ENCODE results near the gene AGBL1.
A peak's percentile ranks its signal among the peaks of the same experiment; 100 is the strongest.

The AGBL1 gene

DNA sequence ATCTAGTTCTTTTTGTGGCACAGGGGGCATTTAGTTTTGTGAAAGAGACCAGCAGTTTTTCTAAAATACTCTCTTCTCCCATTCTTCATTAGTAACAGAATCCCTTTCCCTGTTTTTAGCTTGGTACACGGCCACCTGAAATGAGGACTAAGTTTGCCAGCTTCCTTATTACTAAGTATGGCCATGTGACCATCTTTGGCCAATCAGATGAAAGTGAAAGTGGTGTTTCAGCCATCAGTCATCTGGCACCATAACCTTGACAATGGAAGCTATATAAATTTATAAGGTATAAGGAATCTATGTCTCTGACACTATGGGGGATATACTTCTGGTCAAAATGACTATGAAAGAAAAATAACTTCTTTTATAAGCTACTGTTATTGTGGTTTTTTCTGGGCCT lies 570.4 kb downstream of the AGBL1 start:
- Mint-ChIP-seq H3K27ac (ENCODE audit: low read depth) (no peak overlapping the region), H3K27me3 (no peaks in the 10 kb centered on the region), H3K9me3 (peaks cover 5% of the 10 kb centered on the region), H3K36me3 (ENCODE audit: insufficient read depth) (peaks cover 1% of the 10 kb centered on the region), H3K4me1 (peaks cover 39% of the 10 kb centered on the region), H3K4me3 (no peak overlapping the region)
- ATAC-seq (replicated peaks; ENCODE audit: extremely low read depth, poor library complexity, severe bottlenecking) (no peak), DNase-seq (ENCODE audit: low spot score in 2 of 2) (no peak)

DNA sequence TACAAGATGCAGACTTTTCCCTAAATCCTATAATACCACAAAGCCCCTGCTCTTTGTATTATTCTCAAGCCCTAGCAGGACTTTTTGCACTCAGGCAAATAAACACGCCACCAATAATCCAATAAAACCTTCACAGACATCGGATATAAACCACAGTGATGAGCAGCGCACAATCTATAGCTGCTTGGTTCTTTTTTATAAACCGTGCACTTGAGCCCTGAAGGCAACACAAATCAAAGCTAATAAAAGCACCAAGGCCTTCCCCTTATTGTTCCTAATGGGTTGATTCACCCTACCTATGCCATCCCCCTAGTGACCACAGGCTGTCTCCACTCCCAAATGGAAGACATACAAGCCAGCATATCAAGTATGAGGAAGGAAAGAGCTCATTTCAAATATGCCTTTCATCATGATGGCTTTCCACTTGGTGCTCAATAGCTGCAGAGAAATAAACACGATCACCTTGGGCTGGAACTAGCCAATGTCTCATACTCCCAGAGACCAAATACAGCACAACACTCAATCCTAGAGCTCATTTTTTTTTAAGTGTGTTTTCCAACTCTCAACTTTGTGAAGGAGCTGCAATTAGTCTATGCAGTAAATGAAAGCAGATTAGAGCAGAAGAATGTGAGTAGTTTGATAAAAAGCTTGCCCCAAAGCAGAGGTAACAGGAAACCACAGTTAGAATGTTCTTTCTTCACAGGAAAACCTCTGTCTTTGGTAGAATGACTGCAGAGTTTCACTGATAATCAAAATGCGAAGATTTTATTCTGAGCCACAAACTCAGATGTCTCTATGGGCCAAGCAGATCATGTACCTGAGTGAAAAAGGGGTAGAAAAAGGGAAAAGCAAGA lies 573.9 kb downstream of the AGBL1 start:
- Mint-ChIP-seq H3K36me3 (ENCODE audit: insufficient read depth) (peaks cover 1% of the 10 kb centered on the region), H3K27me3 (no peaks in the 10 kb centered on the region), H3K4me3 (peak overlapping the region; percentile 69), H3K9me3 (peaks cover 5% of the 10 kb centered on the region), H3K27ac (ENCODE audit: low read depth) (peak overlapping the region; percentile 63), H3K4me1 (peaks cover 56% of the 10 kb centered on the region)
- ATAC-seq (replicated peaks; ENCODE audit: extremely low read depth, poor library complexity, severe bottlenecking) (peak; percentile 82), DNase-seq (ENCODE audit: low spot score in 2 of 2) (no peak)

DNA sequence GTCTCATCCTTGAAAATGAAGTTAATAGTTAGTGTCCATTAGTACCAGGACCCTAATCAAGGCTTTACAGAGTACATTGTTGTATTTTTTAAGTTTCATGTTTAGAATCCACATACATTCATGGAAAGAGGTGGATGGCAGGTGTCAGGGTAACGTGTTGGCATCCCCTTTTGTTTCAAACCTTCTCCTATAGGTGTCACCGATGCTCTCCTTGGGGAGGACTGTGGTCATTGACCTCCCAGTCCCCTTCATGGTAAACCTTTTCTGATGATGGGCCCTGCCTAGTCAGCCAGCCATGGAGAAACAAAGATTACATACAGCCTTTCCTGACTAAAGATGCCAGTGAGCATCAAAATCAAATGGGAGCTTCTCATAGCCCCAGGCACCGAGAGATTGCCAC lies 574.8 kb downstream of the AGBL1 start:
- peak overlapping the region; percentile 69 for H3K4me3 Mint-ChIP-seq
- no peak overlapping the region for H3K27ac Mint-ChIP-seq (ENCODE audit: low read depth)
- peaks cover 56% of the 10 kb centered on the region for H3K4me1 Mint-ChIP-seq
- DNase-seq (ENCODE audit: low spot score in 2 of 2) (no peak), ATAC-seq (replicated peaks; ENCODE audit: extremely low read depth, poor library complexity, severe bottlenecking) (no peak)
- H3K36me3 Mint-ChIP-seq (ENCODE audit: insufficient read depth), result peaks cover 1% of the 10 kb centered on the region
- H3K27me3 Mint-ChIP-seq, result no peaks in the 10 kb centered on the region
- peaks cover 5% of the 10 kb centered on the region for H3K9me3 Mint-ChIP-seq

DNA sequence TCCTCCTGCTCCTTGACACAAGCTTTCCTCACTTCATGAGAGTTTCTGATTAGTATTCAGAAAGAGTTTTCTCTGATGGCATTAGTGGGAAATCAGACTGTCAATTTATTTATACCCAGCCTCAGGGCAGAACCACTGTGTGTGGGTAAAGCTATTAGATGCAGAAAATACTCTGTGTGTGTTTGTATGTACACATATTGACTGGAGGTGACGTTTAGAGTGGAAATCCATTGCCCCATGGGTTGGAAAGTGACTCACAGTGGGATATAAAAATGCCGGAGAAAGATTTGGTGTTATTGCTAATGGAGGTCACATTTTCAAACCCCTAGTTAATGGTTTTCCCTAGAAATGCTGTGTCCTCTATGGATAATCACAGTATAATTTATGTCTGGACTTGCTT lies 577.6 kb downstream of the AGBL1 start:
- ATAC-seq (replicated peaks; ENCODE audit: extremely low read depth, poor library complexity, severe bottlenecking), result no peak
- no peak for DNase-seq (ENCODE audit: low spot score in 2 of 2)
- Mint-ChIP-seq H3K4me3 (no peak overlapping the region), H3K9me3 (no peaks in the 10 kb centered on the region), H3K4me1 (peaks cover 40% of the 10 kb centered on the region), H3K27me3 (no peaks in the 10 kb centered on the region), H3K36me3 (ENCODE audit: insufficient read depth) (peaks cover 1% of the 10 kb centered on the region), H3K27ac (ENCODE audit: low read depth) (no peak overlapping the region)

DNA sequence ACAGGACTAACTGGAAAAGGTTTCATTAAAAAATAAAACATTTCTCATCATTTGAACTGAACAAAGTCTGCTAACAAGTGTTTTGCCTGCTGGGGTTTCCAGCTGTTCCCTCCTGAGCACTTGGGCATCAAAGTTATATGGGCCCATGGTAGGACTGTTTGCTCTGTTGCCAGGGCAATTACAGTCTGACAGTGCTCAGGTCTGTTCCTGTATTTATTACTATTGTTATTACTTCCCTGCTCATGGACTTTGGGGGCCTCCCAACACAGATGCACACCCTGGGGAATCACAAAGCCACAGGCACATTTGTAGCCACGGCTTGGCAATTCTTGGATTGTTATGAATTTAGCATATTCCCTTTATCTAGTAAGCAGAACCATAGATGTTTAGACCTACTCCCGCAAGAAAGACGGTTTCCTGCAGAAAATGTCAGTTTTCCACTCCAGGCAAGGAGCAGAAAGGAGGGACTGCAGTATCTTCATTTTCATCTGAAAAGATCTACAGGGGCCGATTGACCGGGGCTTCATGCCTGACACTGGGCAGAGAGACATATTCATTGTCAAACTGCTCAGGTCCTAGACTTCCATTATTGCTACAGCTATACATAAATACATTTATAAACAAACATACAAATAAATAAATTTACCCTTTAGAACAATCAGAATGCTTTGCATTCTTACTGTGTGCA lies 580.2 kb downstream of the AGBL1 start:
- ATAC-seq (replicated peaks; ENCODE audit: extremely low read depth, poor library complexity, severe bottlenecking), result no peak
- Mint-ChIP-seq H3K4me1 (peaks cover 24% of the 10 kb centered on the region), H3K36me3 (ENCODE audit: insufficient read depth) (no peaks in the 10 kb centered on the region), H3K27ac (ENCODE audit: low read depth) (no peak overlapping the region), H3K9me3 (no peaks in the 10 kb centered on the region), H3K27me3 (no peaks in the 10 kb centered on the region), H3K4me3 (no peak overlapping the region)
- DNase-seq (ENCODE audit: low spot score in 2 of 2), result no peak

DNA sequence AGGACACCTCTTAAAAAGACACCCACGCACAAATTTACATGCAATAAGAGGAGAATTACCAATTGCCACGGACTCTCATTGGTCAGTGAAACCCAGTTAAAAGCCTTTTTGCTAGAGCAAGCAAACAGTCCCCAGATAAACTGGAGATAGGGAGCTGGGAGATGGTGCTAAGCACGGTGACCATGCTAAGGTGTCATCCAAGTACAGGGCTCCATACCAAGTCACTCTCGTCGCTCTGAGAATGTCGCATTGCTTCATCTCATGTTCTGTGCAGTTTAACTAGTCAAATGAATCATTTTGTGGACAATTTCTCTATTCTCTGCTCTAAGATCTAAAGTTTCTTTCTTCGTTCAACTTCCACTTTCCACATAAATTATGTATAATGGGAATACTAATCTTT lies 581.9 kb downstream of the AGBL1 start:
- Mint-ChIP-seq H3K4me3 (no peak overlapping the region), H3K27ac (ENCODE audit: low read depth) (no peak overlapping the region), H3K36me3 (ENCODE audit: insufficient read depth) (no peaks in the 10 kb centered on the region), H3K4me1 (peaks cover 12% of the 10 kb centered on the region), H3K27me3 (no peaks in the 10 kb centered on the region), H3K9me3 (no peaks in the 10 kb centered on the region)
- ATAC-seq (replicated peaks; ENCODE audit: extremely low read depth, poor library complexity, severe bottlenecking) (no peak), DNase-seq (ENCODE audit: low spot score in 2 of 2) (no peak)

DNA sequence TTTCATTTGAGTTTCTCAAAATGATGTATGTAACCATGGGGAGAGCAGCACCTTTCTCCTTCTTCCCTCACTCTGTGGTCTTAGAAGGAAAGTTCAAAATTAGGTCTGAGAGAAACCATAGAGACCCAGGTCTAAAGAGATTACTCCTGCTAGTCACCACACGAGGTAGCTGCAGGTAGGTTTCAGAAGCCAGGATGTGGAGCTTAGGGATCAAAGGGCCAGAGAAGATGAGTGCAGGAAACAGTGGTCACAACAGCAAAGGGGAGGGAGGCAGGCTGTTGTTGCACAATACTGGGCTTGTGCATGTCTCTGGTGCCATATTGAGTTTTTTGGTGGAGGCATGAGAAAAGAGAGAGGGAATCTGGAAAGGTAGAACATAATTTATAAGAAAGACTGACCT lies 583.6 kb downstream of the AGBL1 start:
- Mint-ChIP-seq H3K9me3 (no peaks in the 10 kb centered on the region), H3K27me3 (no peaks in the 10 kb centered on the region), H3K4me3 (no peak overlapping the region), H3K27ac (ENCODE audit: low read depth) (no peak overlapping the region), H3K36me3 (ENCODE audit: insufficient read depth) (no peaks in the 10 kb centered on the region), H3K4me1 (peaks cover 6% of the 10 kb centered on the region)
- DNase-seq (ENCODE audit: low spot score in 2 of 2) (no peak), ATAC-seq (replicated peaks; ENCODE audit: extremely low read depth, poor library complexity, severe bottlenecking) (no peak)

DNA sequence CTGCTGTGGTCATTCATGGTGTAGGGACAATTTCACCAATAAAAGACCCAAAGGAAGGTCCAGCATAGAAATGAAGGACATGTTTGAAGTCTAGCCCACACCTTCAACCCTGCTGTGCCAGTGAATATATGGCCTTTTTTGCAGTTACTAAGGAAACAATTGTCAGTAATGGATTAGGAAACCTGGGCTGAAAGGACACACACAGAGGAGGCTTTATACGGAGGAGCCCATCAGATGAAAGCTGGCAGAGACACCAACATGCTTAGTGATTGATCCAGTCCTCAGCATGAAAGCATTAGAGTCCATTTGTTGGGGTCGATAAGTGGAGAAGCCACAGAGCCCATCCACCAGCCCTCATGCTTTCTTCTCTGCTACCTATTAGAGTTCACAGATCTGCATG lies 584.3 kb downstream of the AGBL1 start:
- no peaks in the 10 kb centered on the region for H3K9me3 Mint-ChIP-seq
- no peak overlapping the region for H3K4me3 Mint-ChIP-seq
- H3K27me3 Mint-ChIP-seq, result no peaks in the 10 kb centered on the region
- H3K4me1 Mint-ChIP-seq, result peaks cover 6% of the 10 kb centered on the region
- no peaks in the 10 kb centered on the region for H3K36me3 Mint-ChIP-seq (ENCODE audit: insufficient read depth)
- DNase-seq (ENCODE audit: low spot score in 2 of 2), result no peak
- ATAC-seq (replicated peaks; ENCODE audit: extremely low read depth, poor library complexity, severe bottlenecking), result no peak
- no peak overlapping the region for H3K27ac Mint-ChIP-seq (ENCODE audit: low read depth)

DNA sequence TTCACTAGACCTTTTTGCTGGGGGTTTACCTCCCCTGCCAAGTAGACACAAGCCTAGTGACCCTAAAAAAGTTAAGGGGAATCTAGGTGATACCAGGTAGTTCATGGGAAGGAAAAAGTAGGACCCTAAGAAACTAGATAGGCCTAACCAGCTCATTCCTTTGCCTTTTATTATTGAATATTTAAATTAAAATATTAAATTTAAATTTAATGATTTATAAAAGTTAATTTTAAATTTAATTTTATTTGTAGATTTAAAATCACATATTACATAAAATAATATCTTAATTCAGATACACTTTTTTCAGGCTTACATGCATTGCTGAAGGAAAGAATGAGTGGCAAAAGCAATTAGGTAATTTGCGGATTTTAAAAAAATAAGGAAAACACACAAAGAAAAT lies 584.9 kb downstream of the AGBL1 start:
- no peaks in the 10 kb centered on the region for H3K9me3 Mint-ChIP-seq
- DNase-seq (ENCODE audit: low spot score in 2 of 2), result no peak
- no peaks in the 10 kb centered on the region for H3K36me3 Mint-ChIP-seq (ENCODE audit: insufficient read depth)

DNA sequence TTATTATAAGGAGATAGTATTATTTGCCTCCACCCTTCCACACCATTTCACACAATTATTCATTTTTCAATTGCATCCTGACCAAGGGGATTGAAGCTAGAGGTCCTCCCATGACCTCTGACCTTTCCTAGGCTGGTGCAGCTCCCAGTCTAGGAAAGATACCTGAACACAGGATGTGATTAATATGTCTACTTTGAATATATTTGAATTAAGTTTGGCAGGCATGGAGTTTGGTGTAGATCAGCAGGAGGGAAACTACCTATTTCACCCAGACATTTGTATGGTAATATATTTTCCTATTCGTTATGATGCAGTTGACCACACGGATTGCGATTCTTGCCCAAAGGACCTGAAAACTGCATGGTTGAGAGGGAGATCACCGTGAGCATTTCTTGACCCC lies 596.3 kb downstream of the AGBL1 start:
- Mint-ChIP-seq H3K27ac (ENCODE audit: low read depth) (no peak overlapping the region), H3K4me3 (no peak overlapping the region), H3K4me1 (no peaks in the 10 kb centered on the region), H3K36me3 (ENCODE audit: insufficient read depth) (no peaks in the 10 kb centered on the region), H3K27me3 (peaks cover 7% of the 10 kb centered on the region), H3K9me3 (no peaks in the 10 kb centered on the region)
- no peak for ATAC-seq (replicated peaks; ENCODE audit: extremely low read depth, poor library complexity, severe bottlenecking)
- DNase-seq (ENCODE audit: low spot score in 2 of 2), result no peak

More for the DNA sequence above, 584.9 kb downstream of the AGBL1 start:
- Mint-ChIP-seq H3K27me3 (no peaks in the 10 kb centered on the region), H3K4me1 (peaks cover 6% of the 10 kb centered on the region), H3K4me3 (no peak overlapping the region), H3K27ac (ENCODE audit: low read depth) (no peak overlapping the region)
- no peak for ATAC-seq (replicated peaks; ENCODE audit: extremely low read depth, poor library complexity, severe bottlenecking)

DNA sequence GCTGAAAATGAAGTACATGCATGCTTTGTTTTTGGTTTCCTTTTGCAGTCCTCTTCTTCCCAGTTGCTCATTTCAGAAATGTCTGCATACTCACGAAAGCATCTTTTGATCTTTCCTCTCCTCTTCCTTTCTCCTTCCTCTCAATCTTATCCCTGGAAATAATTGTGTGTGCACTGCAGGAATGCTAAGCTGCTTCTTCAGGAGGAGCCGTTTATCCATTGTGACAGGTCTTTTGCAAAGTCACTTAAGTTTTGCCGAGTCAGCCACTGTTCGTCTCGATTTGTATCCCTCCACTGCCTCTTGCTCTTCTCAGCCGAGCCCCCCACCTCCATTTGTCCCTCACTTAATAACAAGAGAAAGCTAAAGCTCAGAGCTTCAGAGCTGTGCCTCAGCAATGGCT lies 597.6 kb downstream of the AGBL1 start:
- Mint-ChIP-seq H3K4me1 (no peaks in the 10 kb centered on the region), H3K4me3 (no peak overlapping the region), H3K36me3 (ENCODE audit: insufficient read depth) (no peaks in the 10 kb centered on the region), H3K27ac (ENCODE audit: low read depth) (no peak overlapping the region), H3K27me3 (peaks cover 12% of the 10 kb centered on the region), H3K9me3 (no peaks in the 10 kb centered on the region)
- no peak for ATAC-seq (replicated peaks; ENCODE audit: extremely low read depth, poor library complexity, severe bottlenecking)
- no peak for DNase-seq (ENCODE audit: low spot score in 2 of 2)

DNA sequence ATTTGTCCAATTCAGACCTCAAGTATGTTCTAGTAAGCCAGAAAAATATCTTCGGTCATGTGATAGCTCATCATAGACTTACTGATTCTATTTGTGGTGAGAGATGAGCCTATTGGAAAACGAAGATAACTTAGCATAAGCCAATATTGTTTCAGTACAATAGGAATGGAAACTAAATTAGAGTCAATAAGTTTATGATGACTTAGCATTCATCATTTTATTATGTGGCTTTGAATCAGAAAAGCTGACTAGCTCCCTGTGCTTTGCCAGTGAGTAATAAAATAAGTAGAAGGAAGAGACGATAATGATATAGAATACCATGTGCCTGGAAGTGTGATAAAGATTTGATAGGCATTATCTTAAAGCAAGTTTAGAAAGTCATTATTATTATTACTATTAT lies 605.6 kb downstream of the AGBL1 start:
- no peak overlapping the region for H3K4me3 Mint-ChIP-seq
- H3K4me1 Mint-ChIP-seq, result no peaks in the 10 kb centered on the region
- H3K9me3 Mint-ChIP-seq, result no peaks in the 10 kb centered on the region
- peaks cover 19% of the 10 kb centered on the region for H3K27me3 Mint-ChIP-seq
- no peak overlapping the region for H3K27ac Mint-ChIP-seq (ENCODE audit: low read depth)
- no peaks in the 10 kb centered on the region for H3K36me3 Mint-ChIP-seq (ENCODE audit: insufficient read depth)
- ATAC-seq (replicated peaks; ENCODE audit: extremely low read depth, poor library complexity, severe bottlenecking), result no peak
- no peak for DNase-seq (ENCODE audit: low spot score in 2 of 2)

DNA sequence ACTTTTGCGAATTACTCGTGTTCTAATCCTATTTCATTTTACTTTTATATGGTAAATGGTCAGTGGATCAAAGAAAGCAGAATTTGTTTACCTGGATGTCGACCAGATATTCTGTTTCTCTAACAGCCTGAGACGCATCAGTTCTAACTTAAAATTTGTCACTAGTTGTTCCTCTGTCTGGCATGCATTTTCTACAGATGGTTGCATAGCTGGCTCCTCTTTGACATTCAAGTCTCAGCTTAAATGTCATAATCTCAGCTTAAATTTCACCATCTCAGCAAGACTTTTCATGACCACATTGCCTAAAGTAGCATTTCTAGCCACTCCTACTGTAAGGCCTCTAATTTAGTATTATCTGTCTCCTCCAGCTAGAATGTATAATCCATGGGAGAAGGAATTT lies 609.3 kb downstream of the AGBL1 start:
- Mint-ChIP-seq H3K9me3 (no peaks in the 10 kb centered on the region), H3K27ac (ENCODE audit: low read depth) (no peak overlapping the region), H3K4me3 (no peak overlapping the region), H3K27me3 (peaks cover 7% of the 10 kb centered on the region), H3K36me3 (ENCODE audit: insufficient read depth) (peaks cover 3% of the 10 kb centered on the region), H3K4me1 (no peaks in the 10 kb centered on the region)
- ATAC-seq (replicated peaks; ENCODE audit: extremely low read depth, poor library complexity, severe bottlenecking), result no peak
- DNase-seq (ENCODE audit: low spot score in 2 of 2), result no peak

All from central memory CD8-positive, alpha-beta T cell (primary cell).